Glomerular visceral epithelial cell (primary cell): ENCODE data around the gene CACNA1F.
"Not testable (repeated sequence)": the region's sequence is repeated elsewhere in the genome, so short reads cannot be mapped to it uniquely, and the experiment has no call there.

Source experiments
- DNase-seq: peaks from one replicate; pipeline ENCODE4 v3.0.0-alpha.2; 2016; ENCODE audit errors: extremely low spot score

The CACNA1F gene

DNA sequence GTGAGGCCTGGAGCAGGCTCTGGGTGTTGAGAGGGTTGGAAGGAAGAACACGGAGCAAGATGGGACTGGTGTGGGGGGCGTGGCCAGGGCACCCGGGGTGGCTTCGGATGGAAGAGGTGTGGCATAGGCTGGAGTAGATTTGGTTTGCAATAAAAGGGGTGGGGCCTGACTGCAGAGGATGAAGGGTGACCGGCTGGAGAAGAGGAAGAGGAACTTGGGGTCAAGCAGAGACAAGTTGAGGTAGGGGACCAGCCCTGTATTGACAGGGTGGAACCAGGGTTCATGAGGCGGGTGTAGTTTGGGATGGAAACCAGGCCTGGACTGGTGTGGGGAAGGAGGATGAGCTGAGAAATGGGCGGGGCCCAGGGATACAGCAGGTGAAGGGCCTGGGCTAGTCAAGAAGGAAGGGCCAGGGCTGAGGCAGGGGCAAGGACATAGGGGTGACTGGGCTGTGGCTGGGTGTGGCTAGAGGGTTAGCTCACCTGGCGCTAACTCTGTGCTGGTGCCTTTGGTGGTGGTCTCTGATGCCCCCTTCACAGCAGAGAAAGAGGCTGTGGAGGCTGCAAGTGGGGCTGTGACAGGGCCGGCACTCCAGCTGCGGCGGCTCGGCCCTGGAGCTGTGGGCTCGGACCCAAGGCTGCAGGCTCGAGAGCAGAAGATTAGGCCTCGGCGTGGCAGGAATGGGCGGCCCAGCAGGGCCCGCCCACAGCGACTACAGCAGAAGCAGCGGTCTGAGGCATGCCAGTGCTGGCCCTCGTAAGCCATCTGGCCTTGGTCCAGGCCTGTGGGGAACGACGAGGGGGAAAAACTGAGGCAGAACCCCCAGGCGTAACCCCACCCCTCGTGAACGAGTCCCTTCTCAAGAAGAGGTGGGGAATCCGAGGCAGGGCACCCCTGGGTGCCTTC, 56.5 kb downstream of the CACNA1F start:
- no peak for DNase-seq

DNA sequence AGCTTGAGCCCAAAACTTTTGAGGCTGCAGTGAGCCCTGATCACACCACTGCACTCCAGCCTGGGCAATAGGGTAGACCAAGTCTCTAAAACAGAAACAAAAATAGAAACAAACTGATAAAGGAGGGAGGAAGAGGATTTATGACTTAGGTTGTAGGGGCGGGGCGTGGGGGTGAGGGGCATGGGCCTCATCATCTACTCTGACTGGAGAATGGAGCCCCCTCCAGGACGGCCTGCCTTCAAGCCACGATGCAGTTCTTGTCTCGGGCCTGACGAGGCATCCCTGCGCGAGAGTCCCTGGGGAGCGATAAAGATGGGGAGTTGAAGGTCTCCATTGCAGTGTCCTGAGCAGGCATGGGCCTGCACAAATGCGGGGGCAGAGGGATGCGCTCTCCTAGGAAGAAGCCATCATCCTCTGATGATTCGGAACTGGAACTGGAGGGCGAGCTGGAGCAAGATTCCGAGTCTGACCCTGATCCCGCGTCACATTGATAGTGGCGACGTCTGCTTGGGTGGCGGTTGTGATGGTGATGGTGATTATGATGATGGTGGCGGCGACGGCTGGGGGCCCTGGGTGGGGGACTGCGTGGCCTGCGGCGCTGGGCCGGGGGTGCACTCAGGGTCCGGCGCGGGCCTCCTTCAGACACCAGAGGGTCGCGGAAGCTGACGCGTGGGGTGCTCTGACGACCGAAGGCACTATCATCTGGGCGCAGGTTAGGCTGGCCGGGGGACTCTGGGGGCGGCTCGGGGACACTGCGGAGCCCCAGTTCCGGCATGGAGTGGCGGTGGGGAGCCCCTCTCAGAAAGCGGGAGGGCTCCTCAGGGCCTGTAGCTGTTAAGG, 57.5 kb downstream of the CACNA1F start:
- DNase-seq: no peak

GRCh38 chrX:49174723-49175122, 58.4 kb downstream of the CACNA1F start:
- DNase-seq: no peak

- DNase-seq: not testable (repeated sequence)
Observed at GRCh38 chrX:49173544-49173943, 59.6 kb downstream of the CACNA1F start.

GRCh38 chrX:49172280-49172780, 60.8 kb downstream of the CACNA1F start:
- DNase-seq: peak; percentile 75

GRCh38 chrX:49171752-49172279, 61.3 kb downstream of the CACNA1F start, which contains the start of gene PLP2:
Gene PLP2 (plus strand): TSS chrX:49171898. CDS start chrX:49172001, 103 bp downstream.
- DNase-seq: peak; percentile 58

DNA sequence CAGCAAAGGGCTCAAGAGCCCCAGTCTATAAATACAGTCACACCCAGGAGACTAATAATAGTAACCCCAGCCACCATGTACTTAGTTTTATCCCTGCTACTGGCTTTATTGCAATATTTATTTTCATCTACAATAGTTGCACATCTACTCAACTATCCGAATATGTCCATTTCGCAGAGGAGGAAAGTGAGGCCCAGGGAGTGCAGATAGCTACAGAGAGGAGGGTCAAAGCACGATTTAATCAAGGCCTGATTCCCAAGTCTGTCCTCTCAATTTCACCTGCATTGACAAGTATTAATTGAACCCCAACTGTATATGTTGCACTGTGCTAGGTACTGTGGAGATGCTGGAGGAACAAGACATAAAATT, 65.4 kb downstream of the CACNA1F start:
- no peak for DNase-seq

- peak; percentile 91 for DNase-seq
Observed at GRCh38 chrX:49166914-49167739, 66.0 kb downstream of the CACNA1F start.

DNA sequence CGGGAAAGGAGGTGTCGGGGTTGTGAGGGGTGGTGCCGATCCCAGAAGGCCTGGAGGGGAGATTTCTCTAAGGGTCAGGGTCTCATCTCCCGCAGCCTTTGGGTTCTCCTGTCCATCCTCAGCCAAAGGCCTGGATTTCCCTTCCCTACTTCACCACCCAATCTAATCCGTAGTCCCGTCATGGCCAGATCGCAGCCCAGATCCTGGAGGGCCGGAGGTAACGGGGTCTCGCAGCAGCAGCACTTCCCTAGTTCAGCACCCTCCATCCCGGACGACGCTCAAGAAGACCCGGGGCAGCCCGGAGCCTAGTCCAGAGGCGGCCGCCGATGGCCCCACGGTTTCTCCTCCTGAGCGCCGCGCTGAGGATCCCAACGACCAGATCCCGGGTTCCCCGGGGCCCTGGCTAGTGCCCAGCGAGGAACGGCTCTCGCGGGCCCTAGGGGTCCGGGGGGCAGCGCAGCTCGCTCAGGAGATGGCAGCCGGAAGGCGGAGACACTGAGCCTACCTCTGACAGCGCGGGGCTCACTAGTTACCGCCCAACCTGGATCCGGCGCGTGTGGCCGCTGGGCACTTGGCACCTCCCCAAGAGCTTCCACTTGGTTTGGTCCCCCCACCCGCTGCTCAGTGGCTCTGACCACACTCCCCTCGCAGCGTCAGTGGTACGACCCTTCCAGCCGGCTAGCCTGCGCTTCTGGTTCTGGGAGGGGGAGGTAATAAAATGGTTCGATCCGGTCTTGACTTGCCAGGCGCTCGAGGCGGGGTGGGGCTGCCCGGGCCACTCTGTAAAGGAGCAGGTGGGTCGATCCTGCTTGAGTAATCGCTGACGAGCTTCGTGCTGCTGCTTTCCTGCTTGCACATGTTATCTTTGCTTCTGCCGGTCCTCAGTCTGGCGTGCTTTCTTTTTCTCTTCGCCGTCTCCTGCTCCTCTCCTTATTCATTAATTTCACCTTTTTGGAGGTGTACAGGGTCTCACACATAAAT, 66.9 kb downstream of the CACNA1F start:
- peak; percentile 81 for DNase-seq

- no peak for DNase-seq
Observed at GRCh38 chrX:49164589-49165360, 68.4 kb downstream of the CACNA1F start.

DNA sequence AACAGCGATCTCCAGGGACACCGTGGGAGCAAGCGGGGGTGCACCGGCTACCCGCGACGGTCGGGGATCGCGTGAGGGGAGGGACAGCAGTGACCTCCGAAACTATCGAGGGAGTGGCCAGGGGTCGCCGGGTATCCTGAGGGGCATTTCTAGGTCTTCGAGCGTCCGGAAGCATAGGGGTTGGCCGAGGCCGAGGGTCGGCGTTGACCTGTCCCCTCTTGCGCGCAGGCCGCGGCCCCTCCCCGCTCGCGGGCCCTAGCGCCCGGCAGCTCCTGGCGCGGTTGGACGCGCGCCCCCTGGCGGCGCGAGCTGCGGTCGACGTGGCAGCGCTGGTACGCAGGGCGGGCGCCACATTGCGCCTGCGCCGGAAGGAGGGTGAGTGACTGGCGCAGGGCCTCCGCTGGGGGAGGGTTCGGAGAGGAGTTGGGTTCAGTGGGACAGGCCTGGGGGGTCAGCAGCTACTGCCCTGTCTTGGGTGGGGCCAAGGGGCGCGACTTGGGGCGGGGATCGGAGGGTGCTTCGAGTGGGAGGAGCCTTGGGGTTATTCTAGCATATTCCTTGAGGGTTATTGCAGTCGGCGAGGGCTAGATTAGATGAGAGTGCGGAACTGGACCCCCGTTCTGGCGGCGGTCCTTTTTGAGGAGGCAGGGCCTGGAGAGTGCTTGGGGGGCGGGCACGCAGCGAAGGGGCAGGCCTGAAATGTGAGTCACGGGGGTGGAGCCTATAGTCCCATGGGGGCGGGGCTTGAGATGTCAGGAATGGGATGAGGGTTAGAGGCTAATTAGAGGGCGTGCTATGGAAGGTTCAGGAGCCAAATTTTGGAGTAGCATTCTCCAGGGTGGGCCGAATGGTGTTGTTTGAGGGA, 69.4 kb downstream of the CACNA1F start:
- peak; percentile 82 for DNase-seq

DNA sequence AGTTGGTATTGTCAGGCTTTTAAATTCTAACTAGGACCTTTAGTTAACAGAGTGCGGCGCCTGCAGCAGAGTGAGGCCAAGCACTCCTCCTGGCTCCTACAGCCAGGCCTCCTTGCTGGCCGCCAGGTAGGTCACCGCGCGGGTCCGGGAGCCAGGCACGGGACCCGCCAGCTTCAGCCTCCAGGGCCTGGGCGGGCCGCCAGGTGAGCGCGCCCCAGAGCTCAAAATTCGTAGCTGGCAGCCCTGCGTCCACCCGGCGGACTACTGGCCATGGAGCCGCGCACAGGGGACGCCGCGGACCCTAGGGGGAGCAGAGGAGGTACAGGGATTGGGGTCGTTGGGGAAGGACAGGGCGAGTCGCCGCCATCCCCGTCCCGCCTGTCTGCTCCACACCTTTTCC, 70.5 kb downstream of the CACNA1F start, which contains the start of gene MAGIX:
MAGIX (plus strand) TSS at position 139 of the 400 bp plus-strand sequence; CDS start at position 271, 132 bp downstream.
- no peak for DNase-seq

DNA sequence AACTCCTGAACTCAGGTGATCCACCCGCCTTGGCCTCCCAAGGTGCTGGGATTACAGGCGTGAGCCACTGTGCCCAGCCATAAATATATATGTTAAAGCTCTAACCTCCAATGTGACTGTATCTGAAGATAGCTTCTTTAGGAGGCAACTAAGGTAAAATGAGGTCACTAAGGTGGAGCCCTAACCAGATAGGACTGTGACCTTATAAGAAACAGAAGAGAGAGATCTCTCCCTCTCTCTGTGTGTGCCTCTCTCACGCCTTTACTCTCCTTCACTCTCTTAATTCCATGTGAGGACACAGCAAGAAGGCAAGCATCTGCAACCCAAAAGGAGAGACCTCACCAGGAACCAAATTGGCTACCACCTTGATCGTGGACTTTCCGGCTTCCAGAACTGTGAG, 71.5 kb downstream of the CACNA1F start:
- DNase-seq: no peak

- no peak for DNase-seq
Observed at GRCh38 chrX:49160908-49161307, 72.2 kb downstream of the CACNA1F start.

DNA sequence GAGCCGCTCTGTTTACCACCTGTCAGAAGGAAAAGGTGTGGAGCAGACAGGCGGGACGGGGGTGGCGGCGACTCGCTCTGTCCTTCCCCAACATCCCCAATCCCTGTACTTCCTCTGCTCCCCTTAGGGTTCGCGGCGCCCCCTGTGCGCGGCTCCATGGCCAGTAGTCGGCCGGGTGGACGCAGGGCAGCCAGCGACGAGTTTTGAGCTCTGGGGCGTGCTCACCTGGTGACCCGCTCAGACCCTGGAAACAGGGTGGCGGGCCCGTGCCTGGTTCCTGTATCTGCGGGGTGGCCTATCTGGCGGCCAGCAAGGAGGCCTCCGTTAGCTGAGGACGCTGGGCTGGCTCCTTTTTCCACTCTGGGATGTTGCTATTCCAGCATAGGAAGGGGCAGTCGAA, 75.9 kb downstream of the CACNA1F start:
- no peak for DNase-seq

DNA sequence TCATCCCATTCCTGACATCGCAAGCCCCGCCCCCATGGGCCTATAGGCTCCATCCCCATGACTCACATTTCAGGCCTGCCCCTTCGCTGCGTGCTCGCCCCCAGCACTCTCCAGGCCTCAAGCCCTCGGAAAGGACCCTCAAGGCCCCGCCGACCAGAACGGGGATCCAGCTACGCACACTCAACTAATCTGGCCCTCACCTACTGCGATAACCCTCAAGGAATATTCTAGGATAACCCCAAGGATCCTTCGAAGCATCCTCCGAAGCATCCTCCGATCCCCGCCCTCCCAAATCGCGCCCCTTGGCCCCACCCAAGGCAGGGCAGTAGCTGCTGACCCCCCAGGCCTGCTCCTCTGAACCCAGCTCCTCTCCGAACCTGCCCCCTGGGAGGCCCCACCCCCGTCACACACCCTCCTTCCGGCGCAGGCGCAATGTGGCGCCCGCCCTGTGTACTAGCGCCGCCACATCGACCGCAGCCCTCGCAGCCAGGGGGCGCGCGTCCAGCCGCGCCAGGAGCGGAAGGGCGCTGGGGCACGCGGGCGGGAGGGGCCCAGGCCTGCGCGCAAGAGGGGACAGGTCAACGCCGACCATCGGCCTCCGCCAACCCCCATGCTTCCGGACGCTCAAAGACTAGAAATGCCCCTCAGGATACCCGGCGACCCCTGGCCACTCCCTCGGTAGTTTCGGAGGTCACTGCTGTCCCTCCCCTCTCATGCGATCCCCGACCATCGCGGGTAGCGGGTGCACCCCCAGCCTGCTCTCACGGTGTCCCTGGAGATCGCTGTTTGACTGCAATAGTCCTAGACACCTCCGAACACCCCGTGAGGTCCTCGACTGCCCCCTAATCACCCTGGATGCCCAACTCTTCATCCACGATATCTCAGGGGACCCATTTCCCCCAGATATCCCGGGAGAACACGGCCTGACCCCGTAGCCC, 77.0 kb downstream of the CACNA1F start:
- DNase-seq: peak; percentile 84
